BLaER1 (cell line): ENCODE results near the gene EPS8L3.
"Not testable (repeated sequence)": the region's sequence is repeated elsewhere in the genome, so short reads cannot be mapped to it uniquely, and the experiment has no call there.

Source experiments
- H3K27ac ChIP-seq: shearing (Covaris generic); formaldehyde crosslinking; 2 replicates; pipeline ENCODE4 v1.8.1; 2022
- H3K27me3 ChIP-seq: shearing (Covaris generic); formaldehyde crosslinking; 2 replicates; pipeline ENCODE4 v1.8.1; 2022
- H3K36me3 ChIP-seq: shearing (Covaris generic); formaldehyde crosslinking; 2 replicates; pipeline ENCODE4 v1.8.1; 2022
- H3K4me1 ChIP-seq: shearing (Covaris generic); formaldehyde crosslinking; 2 replicates; pipeline ENCODE4 v1.8.1; 2022
- H3K4me2 ChIP-seq: shearing (Covaris generic); formaldehyde crosslinking; 2 replicates; pipeline ENCODE4 v1.8.1; 2022
- H3K4me3 ChIP-seq: shearing (Covaris generic); formaldehyde crosslinking; 2 replicates; pipeline ENCODE4 v1.8.1; 2022
- H3K9ac ChIP-seq: shearing (Covaris generic); formaldehyde crosslinking; 2 replicates; pipeline ENCODE4 v1.8.1; 2022
- H3K9me3 ChIP-seq: shearing (Covaris generic); formaldehyde crosslinking; 2 replicates; pipeline ENCODE4 v1.8.1; 2022
- H4K20me1 ChIP-seq: shearing (Covaris generic); formaldehyde crosslinking; 2 replicates; pipeline ENCODE4 v1.8.1; 2022
- Cebpa-rat ChIP-seq: shearing (Covaris generic); IDR thresholded peaks from 2 replicates; pipeline ENCODE4 v1.8.1; 2022

Gene EPS8L3

GRCh38 chr1:109757936-109758786, 5.6 kb downstream of the EPS8L3 start:
- H3K4me3 ChIP-seq, result no peak overlapping the region
- H4K20me1 ChIP-seq, result no peaks in the 10 kb centered on the region
- no peaks in the 10 kb centered on the region for H3K27me3 ChIP-seq
- H3K27ac ChIP-seq, result no peak overlapping the region
- H3K36me3 ChIP-seq, result no peaks in the 10 kb centered on the region
- H3K9ac ChIP-seq, result no peak overlapping the region
- H3K4me1 ChIP-seq, result peaks cover 2% of the 10 kb centered on the region; the same call in 1 of the 2 replicates
- no peak overlapping the region for H3K4me2 ChIP-seq
- no peak for TF ChIP-seq Cebpa-rat
- H3K9me3 ChIP-seq, result no peaks in the 10 kb centered on the region

- H3K27ac ChIP-seq, result no peak overlapping the region
- no peaks in the 10 kb centered on the region for H3K4me1 ChIP-seq
- H4K20me1 ChIP-seq, result no peaks in the 10 kb centered on the region
- no peak overlapping the region for H3K9ac ChIP-seq
- H3K4me3 ChIP-seq, result no peak overlapping the region
- H3K4me2 ChIP-seq, result no peak overlapping the region
- no peaks in the 10 kb centered on the region for H3K27me3 ChIP-seq
- no peaks in the 10 kb centered on the region for H3K36me3 ChIP-seq
- no peaks in the 10 kb centered on the region for H3K9me3 ChIP-seq
- TF ChIP-seq Cebpa-rat, result no peak
Observed at GRCh38 chr1:109756848-109757521, 6.7 kb downstream of the EPS8L3 start.

- not testable (repeated sequence) for H3K27me3 ChIP-seq, H4K20me1 ChIP-seq, H3K36me3 ChIP-seq, H3K27ac ChIP-seq, H3K4me3 ChIP-seq, H3K4me2 ChIP-seq, H3K9me3 ChIP-seq, H3K4me1 ChIP-seq, H3K9ac ChIP-seq
Observed at GRCh38 chr1:109756325-109756724, 7.4 kb downstream of the EPS8L3 start.

- H3K9ac ChIP-seq, result no peak overlapping the region
- no peaks in the 10 kb centered on the region for H3K27me3 ChIP-seq
- no peaks in the 10 kb centered on the region for H3K36me3 ChIP-seq
- no peaks in the 10 kb centered on the region for H4K20me1 ChIP-seq
- H3K27ac ChIP-seq, result no peak overlapping the region
- TF ChIP-seq Cebpa-rat, result no peak
- H3K4me2 ChIP-seq, result no peak overlapping the region
- no peak overlapping the region for H3K4me3 ChIP-seq
- no peaks in the 10 kb centered on the region for H3K9me3 ChIP-seq
- no peaks in the 10 kb centered on the region for H3K4me1 ChIP-seq
Observed at GRCh38 chr1:109754738-109755137, 9.0 kb downstream of the EPS8L3 start.

GRCh38 chr1:109751531-109752260, 12.0 kb downstream of the EPS8L3 start:
- no peaks in the 10 kb centered on the region for H4K20me1 ChIP-seq

GRCh38 chr1:109750920-109751319, 12.8 kb downstream of the EPS8L3 start:
- H3K27ac ChIP-seq, result no peak overlapping the region
- no peak overlapping the region for H3K9ac ChIP-seq
- no peak for TF ChIP-seq Cebpa-rat
- H3K36me3 ChIP-seq, result no peaks in the 10 kb centered on the region
- no peak overlapping the region for H3K4me3 ChIP-seq
- no peaks in the 10 kb centered on the region for H3K4me1 ChIP-seq
- no peak overlapping the region for H3K4me2 ChIP-seq
- no peaks in the 10 kb centered on the region for H3K9me3 ChIP-seq
- no peaks in the 10 kb centered on the region for H3K27me3 ChIP-seq
- no peaks in the 10 kb centered on the region for H4K20me1 ChIP-seq

More at GRCh38 chr1:109751531-109752260, 12.0 kb downstream of the EPS8L3 start:
- Histone ChIP-seq H3K36me3 (no peaks in the 10 kb centered on the region), H3K27ac (no peak overlapping the region), H3K4me3 (no peak overlapping the region), H3K9ac (no peak overlapping the region), H3K4me1 (no peaks in the 10 kb centered on the region), H3K9me3 (no peaks in the 10 kb centered on the region), H3K27me3 (no peaks in the 10 kb centered on the region), H3K4me2 (no peak overlapping the region)
- TF ChIP-seq Cebpa-rat, result no peak

- Histone ChIP-seq H3K4me2 (no peak overlapping the region), H3K9me3 (no peaks in the 10 kb centered on the region), H3K4me1 (no peaks in the 10 kb centered on the region), H3K36me3 (no peaks in the 10 kb centered on the region), H3K4me3 (no peak overlapping the region), H4K20me1 (no peaks in the 10 kb centered on the region), H3K27ac (no peak overlapping the region), H3K9ac (no peak overlapping the region), H3K27me3 (no peaks in the 10 kb centered on the region)
- TF ChIP-seq Cebpa-rat, result no peak
Observed at GRCh38 chr1:109750241-109750882, 13.4 kb downstream of the EPS8L3 start.

- no peaks in the 10 kb centered on the region for H3K36me3 ChIP-seq
- H3K27me3 ChIP-seq, result no peaks in the 10 kb centered on the region
- no peaks in the 10 kb centered on the region for H3K9me3 ChIP-seq
- no peak overlapping the region for H3K9ac ChIP-seq
- no peak for TF ChIP-seq Cebpa-rat
- H4K20me1 ChIP-seq, result no peaks in the 10 kb centered on the region
- H3K27ac ChIP-seq, result no peak overlapping the region
- H3K4me1 ChIP-seq, result no peaks in the 10 kb centered on the region
- H3K4me3 ChIP-seq, result no peak overlapping the region
- H3K4me2 ChIP-seq, result no peak overlapping the region
Observed at GRCh38 chr1:109749221-109749620, 14.5 kb downstream of the EPS8L3 start.

- not testable (repeated sequence) for H4K20me1 ChIP-seq, H3K27me3 ChIP-seq, H3K9me3 ChIP-seq, H3K4me2 ChIP-seq, H3K4me1 ChIP-seq, H3K9ac ChIP-seq, H3K4me3 ChIP-seq, H3K27ac ChIP-seq, H3K36me3 ChIP-seq
Observed at GRCh38 chr1:109748311-109748710, 15.4 kb downstream of the EPS8L3 start.
